ENCODE results near the gene SIK3.

SIK3 gene

DNA sequence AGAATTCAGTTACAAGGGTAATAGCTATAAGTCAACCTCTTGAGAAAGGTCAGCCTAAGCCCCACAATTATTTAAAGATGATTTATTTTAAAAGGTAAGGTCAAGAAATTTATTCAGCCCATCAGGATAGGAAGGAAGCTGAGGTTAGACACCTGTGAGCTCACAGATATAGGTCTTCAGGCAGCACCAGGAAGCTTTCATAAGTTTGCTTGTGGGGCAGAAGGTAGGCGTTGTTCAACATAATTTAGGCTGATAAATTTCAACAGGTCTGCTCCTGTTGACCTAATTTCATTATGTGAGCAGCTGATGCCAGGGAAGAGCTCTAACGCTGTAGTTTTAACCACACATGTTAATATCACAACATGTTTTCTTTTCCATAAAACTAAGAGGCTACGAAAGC, 142.7 kb downstream of the SIK3 start:
- no peak for DNase-seq

DNA sequence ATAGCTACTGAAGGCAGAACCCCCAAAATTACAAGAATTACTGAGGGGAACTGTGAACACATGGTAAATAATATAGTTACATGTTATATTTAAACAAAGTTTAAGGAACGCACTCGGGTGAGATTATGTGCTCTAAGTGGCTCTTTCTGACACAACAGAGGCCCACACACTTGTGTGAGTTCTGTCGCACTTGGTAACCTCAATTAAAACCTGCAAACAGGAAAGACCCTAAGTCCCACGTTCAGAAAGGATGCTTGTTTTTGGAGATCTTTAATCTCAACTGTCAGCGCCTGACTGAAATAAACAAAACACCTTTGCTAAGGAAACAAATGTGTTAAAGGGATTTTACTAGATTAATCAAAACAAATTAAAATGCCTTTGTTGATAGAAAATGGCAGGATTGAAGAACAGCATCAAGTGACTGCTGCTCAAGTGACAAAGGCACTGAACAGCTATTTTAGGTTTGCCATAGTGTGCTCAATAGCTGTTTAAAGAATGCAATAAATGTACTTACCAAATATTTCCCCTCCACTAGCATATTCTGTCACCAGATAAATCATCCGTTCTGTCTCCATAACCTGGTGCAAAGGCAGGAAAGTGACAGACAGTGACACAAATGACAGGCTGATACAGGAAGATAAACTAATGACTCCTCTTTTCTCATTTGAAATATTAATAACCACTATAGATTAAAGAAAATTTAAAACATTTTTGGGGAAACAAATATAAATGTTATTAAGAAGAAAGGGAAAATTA, 144.5 kb downstream of the SIK3 start:
- DNase-seq: no peak

DNA sequence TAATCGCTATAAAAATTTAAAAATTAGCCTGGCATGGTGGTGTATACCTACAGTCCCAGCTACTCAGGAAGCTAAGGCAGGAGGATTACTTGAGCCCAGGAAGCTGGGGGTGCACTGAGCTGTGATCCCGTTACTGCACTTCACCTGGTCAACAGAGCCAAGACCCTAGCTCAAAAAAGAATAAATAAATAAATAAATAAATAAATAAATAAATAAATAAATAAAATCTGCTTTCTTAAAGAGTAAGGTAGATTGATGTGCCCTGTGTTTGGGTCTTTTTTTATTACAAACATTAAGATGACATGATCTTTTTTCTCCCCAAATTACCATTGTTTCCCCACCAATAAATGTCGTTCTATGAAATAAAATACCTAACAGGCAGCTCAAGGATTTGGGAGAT, 146.5 kb downstream of the SIK3 start:
- DNase-seq: no peak

DNA sequence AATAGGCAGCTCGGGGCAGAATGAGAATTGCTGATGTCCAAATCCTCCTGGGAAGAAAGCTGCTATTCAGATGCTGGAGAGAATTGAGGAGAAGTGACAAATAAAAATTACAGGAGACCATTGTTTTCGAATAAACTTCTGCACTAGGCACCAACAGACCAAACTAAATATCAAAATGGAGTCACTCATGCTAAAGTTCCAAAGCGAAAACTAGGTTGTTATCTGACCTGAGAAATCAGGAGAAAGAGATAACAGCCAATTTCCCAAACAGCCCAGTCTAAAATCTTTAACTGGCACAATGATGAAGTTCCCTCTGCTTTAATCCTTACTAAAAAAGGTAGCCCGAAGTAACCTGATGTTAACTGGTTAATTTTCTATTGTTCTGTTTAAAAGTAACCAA, 148.0 kb downstream of the SIK3 start:
- no peak for DNase-seq

DNA sequence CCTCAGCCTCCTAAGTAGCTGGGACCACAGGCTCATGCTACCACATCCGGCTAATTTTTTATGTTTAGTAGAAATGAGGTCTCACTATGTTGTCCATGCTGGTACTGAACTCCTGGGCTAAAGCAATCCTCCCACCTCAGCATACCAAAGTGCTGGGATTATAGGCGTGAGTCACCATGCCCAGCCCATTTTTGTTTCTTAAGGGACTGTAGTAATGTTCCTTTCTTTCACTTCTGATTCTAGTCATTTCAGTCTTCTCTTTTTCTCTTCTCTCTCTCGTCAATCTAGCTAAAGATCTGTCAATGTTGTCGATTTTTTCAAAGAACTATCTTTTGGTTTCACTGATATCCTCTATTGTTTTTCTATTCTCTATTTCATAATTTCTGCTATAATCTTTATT, 149.8 kb downstream of the SIK3 start:
- DNase-seq: peak; percentile 32

DNA sequence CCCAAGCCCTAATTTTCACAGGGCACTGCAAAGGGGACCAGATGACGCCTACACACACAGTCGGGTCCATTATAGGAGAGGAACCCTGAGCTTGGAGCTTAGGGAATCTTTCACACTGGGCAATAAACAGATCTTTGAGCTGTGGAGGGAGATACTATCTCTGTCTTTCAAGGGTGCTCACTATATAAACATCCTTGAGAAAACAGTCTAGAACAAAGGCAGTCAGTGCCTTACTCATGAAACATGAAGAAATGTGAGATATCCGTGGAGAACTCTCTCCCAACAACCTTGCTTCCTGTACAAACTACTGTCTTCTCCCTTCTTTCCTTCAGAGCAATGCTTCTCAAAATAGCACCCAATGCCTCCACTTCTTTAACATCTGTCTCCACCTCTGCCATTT, 151.8 kb downstream of the SIK3 start:
- no peak for DNase-seq

DNA sequence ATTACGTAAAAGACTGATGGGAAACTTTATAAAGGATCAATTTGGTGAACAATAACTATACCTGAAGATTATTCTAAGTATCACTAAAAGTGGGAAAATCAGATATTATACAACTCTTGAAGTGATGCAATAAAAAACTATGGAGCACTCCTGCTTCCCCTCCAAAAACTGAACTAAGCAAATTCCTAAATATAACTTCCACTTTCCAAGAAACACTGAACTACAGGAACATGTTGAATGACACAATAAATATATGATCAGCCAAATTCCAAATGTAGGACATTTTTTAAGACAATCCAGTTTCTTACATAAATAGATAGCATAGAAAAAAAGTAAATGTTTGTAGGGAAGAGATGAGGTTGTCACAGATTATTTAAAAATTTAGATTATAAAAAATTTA, 158.7 kb downstream of the SIK3 start:
- DNase-seq: no peak

DNA sequence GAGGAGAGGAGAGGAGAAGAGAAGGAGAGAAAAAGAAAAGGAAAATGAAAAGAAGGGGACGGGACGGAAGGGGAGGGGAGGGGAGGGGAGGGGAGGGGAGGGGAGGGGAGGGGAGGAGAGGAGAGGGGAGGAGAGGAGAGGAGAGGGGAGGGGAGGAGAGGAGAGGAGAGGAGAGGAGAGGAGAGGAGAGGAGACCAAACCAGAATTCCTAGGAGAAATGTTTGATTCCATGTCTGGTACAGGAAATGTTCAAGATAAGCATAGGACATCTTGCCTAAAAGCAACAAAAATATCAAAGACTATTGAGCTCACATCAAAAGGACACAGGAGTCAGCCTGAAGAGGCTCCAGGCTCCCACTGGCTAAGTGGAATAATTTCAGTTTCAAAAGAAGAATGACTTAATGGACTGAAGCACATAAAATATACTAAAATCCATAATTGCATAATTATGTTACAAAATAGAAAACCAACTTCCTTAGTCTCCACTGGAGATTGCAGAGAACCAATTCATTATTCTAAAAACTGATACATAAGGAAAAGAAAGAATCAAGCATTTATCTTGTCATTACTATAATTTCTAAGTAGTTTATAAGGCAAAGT, 159.7 kb downstream of the SIK3 start:
- DNase-seq: no peak

DNA sequence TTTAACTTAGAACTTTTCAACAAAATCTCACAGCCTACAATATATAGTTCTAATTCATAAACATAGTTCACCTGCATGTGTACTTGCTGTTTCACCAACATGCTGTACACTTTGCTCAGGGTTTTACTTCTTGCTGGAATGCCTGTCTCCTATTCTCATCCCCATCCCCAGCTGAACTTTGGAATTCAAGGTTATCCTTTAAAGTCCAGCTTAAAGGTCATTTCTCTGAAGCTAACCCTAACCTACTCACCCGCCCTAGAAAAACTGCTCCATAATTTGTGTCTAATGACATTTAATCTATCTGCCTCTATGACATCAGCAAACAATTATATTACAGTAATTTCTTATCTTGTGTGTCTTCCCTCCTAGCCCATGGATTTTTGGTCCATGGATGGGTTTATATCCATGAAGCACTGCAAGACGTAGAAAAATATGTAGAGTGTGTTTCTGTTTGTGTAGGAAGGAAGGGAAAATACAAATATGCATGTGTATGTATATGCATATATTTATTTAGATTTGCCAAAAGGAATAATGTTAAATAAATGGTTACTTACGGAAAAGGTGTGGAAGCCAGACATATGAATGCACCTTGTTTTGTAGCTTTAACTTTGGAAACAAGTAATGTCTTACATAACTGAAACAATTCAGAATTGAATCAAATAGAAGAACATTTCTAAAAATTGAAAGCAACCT, 161.3 kb downstream of the SIK3 start:
- no peak for DNase-seq

DNA sequence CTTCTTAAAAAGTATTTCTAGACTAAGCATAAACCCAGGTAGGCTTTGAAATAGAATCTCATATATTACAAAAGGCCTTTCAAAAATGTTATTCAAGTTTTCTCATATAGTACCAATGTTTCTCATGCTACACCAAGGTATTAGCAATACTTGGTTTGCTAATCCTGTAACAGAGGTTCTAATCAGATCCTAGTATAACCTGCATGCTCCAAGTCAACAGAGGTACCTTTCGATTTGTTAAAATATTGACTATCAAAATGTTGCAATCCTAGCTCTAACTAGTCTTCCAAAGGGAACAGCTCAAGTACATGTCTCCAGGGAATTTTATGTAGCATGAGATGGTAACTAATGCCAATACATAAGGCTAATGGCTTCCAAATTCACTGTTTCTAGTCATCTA, 162.7 kb downstream of the SIK3 start:
- DNase-seq: no peak

DNA sequence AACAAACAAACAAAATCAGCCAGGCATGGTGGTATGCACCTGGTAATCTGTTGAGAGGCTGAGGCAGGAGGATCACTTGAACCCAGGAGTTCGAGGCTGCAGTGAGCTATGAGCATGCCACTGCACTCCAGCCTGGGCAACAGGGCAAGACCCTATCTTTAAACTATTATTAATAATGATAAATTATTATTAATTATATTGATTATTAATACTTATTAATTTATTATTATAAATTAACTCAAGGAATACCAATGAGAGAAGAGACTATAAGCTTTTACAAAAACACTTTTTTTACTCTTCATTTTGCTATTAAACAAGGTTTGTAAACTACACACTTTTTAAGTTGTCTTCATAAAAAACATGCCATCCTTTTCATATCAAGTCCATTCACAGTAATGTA, 163.1 kb downstream of the SIK3 start:
- no peak for DNase-seq

DNA sequence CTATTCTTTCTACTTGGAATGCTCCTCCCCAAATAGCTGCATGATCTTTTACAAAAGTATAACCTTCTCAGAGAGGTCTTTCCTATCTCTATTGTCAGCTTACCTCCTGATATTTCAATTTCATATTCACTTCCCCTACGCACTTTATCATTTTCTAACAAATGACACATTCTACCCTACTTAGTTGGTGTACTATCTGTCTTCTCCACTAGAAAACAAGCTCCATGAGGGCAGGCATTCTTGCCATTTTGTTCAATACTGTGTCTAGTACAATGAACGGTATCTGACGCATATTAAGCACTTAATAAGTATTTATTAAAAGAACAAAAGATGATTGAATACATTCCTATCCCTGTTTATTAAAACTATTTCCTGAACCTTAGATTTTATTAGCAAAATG, 164.3 kb downstream of the SIK3 start:
- no peak for DNase-seq

DNA sequence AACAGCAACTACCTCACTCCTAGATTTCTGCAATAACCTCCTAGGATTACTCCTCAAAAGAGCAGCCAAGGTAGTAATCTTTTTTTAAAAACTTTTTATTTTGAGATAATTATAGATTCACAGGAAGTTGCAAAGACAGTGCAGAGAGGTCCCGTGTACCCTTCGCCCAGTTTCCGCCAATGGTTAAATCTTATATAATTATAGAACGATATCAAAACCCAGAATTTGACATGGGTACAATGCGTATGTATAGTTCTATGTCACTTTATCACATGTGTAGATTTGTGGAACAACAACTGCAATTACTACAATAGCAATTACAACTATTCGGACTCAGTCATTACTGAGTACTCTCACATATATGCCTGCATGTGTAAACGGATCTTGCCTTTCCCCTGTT, 166.0 kb downstream of the SIK3 start:
- no peak for DNase-seq

DNA sequence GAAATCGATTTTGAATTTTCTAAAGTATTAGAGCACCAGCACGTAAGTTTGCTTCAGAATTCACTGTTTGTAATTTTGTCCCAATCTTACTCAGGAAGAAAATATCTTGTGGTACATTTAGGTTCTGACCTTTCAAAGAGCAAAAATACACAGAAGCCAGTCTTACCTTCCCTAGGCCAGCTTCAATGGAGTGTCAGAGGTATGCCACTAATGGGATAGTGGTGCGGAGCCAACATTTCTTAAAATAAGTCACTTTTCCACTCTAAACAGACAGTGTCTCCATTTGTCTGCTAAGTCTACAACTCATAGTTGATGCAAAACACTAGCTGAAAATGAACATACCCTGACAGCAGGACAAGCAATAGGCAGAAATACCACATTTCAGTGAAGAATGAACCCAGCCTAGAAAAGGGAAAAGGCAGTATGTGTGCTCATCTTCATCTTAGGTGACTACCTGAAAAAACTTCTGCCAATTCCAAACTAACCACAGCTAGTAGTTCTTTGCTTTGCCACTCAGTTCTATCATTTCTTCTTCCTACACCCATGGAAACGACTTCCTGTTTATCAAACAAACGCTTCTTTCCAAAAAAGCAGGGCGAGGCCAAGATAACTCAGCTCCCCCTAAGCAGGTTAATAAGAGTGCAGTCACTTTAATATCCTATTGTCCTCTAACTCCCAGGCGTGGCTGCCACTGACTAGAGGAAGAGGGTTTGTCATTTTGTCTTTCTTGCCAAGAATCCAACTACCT, 166.8 kb downstream of the SIK3 start:
- peak; percentile 6 for DNase-seq

DNA sequence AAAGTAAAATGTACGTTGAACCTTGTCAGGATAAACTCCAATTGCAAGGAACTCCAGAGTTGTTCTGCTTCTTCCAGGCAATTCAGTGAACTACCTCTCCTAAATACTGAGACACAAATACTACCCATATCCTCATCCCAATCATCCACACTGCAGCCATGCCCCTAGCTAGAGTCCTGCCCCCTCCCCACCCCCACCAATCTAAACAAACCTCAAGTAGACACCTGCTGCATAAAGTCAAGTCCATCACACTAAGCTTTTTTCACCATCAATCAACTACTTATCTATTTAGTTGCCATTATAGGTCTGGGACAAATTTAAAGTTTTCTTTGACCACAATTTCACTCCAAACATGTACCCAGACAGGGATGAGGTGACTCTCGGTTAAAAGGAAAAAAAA, 167.6 kb downstream of the SIK3 start:
- DNase-seq: no peak

DNA sequence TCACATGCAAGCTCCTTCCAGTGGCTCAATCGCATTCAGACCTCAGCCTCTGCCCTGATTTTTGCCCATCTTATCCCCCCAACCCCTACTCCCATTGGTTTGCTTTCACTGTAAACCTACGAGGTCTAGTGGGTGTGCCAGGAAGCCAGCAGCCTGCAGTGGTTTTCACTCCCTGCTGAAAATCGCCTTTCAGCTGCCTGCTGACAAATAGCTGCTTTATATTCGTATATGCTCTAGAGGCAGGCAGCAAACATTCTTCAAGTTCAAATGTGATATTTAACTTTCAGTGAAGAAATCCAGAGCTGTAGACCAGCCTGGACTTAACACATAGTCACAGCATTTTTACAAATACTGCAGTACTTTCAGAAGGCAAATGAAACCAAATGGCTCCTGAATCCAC, 168.1 kb downstream of the SIK3 start:
- DNase-seq: peak; percentile 10

DNA sequence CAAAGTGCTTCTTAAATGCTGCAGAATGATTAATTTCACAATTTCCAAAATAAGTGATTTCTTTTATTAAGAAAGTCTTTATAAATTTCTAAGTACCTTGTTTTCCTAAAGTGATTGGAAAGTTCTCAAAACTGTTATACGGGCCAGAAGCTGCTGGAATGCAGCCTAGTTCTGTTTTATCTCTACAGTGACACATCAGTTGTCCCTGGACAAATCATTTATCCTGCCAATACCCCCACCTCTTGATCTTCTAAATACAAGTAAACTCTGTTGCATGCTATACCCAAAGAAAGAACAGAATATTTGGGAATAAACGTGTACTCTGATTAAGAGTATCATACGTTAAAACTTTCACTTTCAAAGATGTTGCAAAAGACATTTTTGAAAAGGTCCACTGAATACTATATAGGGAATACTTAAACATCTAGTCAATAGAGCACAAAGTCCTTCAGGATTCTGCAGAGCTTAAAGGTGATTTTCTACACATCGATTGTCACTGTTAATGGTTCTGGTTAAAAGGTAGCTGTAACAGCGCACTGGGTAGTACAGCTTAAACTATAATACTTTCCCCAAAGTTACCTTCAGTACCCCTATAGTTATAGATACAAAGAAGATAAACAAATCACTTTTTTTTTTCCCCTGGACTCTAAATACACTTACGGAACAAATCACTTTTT, 168.7 kb downstream of the SIK3 start:
- peak; percentile 3 for DNase-seq

DNA sequence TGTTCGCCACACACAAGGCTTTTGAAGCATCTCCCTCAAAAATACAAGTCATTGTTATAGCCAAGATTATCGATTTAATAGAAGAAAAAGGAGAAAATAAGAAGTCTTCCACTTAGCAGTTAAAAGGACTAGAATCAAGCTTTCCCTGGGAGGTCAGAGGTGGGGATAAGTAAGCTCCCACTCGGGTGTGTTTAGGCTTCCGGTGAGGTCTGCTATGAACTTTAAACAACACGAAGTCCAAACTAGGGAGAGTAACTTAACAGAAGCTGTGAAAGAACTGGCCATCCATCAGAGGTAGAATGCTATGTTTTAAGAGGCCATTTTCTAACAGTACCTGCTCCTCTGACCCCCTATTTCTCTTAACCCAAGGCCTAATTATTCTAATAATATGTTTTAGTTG, 169.4 kb downstream of the SIK3 start:
- no peak for DNase-seq

DNA sequence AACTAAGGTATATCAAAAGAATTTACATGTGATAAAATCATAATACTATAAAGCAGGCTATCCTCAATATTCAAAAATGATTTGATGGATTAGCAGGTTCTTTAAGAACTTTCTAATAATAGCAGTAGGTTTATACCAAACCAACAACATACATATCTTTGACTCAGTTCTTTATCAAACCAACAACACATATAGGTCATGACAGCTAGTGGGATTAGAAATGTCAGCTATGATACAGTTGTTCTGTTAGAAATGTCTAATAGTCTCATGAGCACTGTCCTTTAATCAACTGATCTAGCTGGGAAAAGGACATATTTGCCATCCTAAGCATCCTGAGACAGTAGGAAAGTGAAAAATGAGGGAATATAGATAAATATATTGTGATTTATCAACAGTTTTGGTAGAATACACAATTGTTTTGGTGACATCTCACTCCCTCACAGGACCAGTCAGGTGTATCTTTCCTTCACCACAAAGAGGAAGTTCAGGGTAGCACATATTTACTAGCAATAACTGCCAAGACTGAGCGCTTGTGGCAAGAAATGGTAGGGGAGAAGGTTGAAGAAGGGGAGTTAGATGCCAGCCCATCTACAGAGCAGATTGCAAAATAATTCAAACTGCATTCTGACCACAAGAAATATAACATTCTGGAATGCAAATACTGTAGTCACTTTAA, 170.0 kb downstream of the SIK3 start:
- peak; percentile 15 for DNase-seq

DNA sequence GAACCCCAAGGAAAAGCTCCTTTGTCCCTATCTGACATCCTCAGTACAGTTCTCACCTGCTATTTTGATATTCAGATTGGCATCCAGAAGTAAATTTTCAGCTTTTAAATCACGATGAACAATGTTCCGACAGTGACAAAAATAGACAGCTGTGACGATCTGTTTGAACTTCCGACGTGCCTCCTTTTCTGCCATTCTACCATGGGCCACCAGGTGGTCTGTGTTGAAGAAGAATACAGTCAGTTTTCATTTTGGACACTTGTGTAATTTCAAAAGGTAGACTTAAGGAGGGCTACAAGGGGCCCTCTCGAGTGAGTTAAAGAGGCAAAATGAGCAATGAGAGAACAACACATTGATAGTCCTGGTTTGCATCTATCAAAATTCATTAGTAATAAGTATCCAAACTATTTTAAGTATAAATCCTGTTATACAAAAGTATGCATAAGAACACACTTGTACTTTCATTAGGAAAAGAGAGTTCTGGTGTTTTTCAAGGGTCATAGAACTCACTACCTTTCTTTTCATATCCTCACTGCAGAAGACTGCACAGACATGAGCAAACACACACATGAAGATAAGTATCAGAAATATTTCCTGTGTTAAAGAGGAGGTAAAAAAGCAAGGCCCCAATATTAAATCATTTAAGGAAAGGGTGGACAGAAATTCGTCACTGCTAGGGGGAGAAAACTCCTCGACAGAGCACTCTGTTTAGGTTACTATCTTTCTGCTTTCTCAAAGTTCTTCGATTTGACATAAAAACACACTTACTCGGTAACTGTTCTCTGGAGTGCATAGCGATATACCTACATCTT, 170.9 kb downstream of the SIK3 start:
- DNase-seq: no peak

DNA sequence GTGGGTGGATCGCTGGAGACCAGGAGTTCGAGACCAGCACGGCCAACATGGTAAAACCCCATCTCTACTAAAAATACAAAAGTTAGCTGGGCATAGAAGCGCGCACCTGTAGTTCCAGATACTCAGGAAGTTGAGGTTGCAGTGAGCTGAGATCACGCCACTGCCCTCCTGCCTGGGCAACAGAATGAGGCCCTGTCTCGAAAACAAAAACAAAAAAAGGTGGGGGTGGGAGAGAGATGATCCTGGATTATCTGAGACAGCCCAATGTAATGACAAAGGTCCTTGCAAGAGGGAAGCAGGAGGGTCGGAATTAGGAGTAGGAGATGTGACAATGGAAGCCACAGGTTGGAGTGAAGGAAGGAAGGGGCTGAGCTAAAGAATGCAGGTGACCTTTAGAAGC, 173.2 kb downstream of the SIK3 start:
- DNase-seq: no peak

Data from fibroblast of skin of right quadriceps (primary cell).